ENCODE data around the gene TXNDC11. TPM values are rescaled to one million over a fixed set of nuclear protein-coding genes. Genes with fewer than 3 reads are reported as not detected.

TXNDC11 gene
- total and polyA plus RNA-seq, 2 donors (not counting 3 experiments of a cell fraction or from before 2014, with no cell fraction given), result 42.5 to 66.0 TPM

DNA sequence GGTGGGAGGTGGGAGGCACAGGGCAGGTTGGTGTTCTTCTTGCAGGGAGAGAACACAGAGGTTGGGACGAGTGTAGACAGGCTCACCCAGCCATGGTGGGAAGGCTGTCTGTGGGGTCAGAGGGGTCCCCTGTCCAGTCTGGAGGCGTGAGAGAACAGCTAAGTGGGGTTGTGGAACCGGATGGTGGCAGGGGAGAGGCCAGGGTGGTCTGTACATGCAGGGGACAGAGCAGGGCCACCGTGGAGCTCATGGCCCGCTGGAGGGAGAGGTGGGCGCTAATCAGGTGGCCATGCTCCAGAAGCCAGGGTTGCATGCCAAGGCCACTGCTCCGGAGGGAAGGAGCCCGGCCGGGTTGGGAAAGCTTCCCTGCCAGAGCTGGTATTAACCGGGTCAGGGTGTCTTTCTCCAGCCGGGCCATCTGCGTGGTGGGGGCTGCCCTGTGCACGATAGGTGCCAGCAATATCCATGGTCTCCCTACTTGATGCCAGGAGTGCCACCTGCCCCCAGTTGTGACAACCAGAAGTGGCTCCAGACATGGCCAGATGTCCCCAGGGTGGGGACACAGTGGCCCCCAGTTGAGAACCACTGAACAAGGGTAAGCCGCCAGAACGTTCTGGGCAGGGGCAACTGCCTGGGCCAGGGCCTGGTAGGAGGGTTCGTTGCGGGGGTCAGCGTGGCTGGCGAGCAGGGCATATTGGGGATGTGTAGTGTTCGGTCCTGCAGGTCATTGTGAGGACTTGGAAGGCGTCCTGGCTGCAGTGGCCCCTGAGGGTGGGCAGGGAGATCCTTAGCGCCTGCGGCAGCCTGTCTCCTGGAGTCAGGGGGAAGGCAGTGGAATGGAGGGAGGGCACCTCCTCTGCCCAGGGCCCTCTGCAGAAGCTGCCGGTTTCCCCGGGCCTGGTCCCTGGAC, 69.3 kb downstream of the TXNDC11 start:
- no peak for DNase-seq (ENCODE audit: low read depth, low spot score)
- Histone ChIP-seq H3K9me1 (replicated peaks; ENCODE audit: control insufficient read depth, extremely low read depth, insufficient read depth, low read length) (no peaks in the 10 kb centered on the region), H3K4me3 (replicated peaks in 1 of 3; ENCODE audit: insufficient read depth in 1 of 3, low read depth in 1 of 3, low read length in 3 of 3) (no peak overlapping the region), H3K79me2 (ENCODE audit: control insufficient read depth, insufficient read depth, low read length) (no peaks in the 10 kb centered on the region), H2AFZ (ENCODE audit: low read depth, low read length) (no peak overlapping the region), H3K27ac (ENCODE audit: insufficient read depth, low read depth, low read length) (no peak overlapping the region), H3K9ac (replicated peaks; ENCODE audit: extremely low read depth, insufficient read depth, low read length) (no peak overlapping the region), H3K36me3 (ENCODE audit: control insufficient read depth in 2 of 2, extremely low read depth in 1 of 2, insufficient read depth in 2 of 2, low read length in 2 of 2) (peaks cover 3 to 23% of the 10 kb centered on the region in 2 experiments), H3K9me3 (replicated peaks; ENCODE audit: control insufficient read depth, insufficient read depth, low read length) (no peaks in the 10 kb centered on the region), H4K20me1 (replicated peaks; ENCODE audit: control insufficient read depth, extremely low read depth, insufficient read depth, low read length) (no peaks in the 10 kb centered on the region), H3K4me1 (ENCODE audit: control insufficient read depth, extremely low read depth, insufficient read depth, low read length) (peaks cover 21% of the 10 kb centered on the region), H3K4me2 (ENCODE audit: insufficient read depth, low read length) (no peak overlapping the region), H3K27me3 (ENCODE audit: control insufficient read depth in 2 of 2, insufficient read depth in 2 of 2, low read length in 2 of 2) (no peaks in the 10 kb centered on the region)
- dilution Hi-C loops (cut with MboI; ENCODE audit: extremely low pct_ligation_motif_present, low sequenced_read_pairs) (no loop called here), intact Hi-C loops (cut with micrococcal nuclease) (no loop called here)
- CTCF ChIA-PET, result interaction anchor here (0.9 to 1.6 kb wide), 3 partner anchors 41 to 277 kb away, joined by 3 to 7 read pairs (median 3); no protein-coding TSS in a partner anchor
- no peak for FAIRE-seq
- POLR2A ChIA-PET, result no interaction called here
- no TSS peak for BruUV-seq (replicated peaks)
- TF ChIP-seq POLR2A (IDR thresholded peaks at IDR 0.05; ENCODE audit: low read depth, low read length) (no peak), EZH2 (IDR thresholded peaks at IDR 0.05; ENCODE audit: borderline replicate concordance, low read depth, low read length, severe bottlenecking) (no peak), JUN (IDR thresholded peaks at IDR 0.05; ENCODE audit: borderline replicate concordance, insufficient read depth, insufficient read length, low read depth) (no peak), POLR2AphosphoS5 (IDR thresholded peaks at IDR 0.05; ENCODE audit: insufficient read depth, low read depth, low read length) (no peak), GATA2 (IDR thresholded peaks at IDR 0.05; ENCODE audit: insufficient read depth, insufficient read length, low read depth, low read length) (no peak), MYC (IDR thresholded peaks at IDR 0.05; ENCODE audit: low read depth, low read length) (no peak), FOS (IDR thresholded peaks at IDR 0.05; ENCODE audit: borderline replicate concordance, insufficient read depth, low read length) (no peak)
- TF ChIP-seq, protein P1, sequence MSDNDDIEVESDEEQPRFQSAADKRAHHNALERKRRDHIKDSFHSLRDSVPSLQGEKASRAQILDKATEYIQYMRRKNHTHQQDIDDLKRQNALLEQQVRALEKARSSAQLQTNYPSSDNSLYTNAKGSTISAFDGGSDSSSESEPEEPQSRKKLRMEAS (IDR thresholded peaks at IDR 0.05; ENCODE audit: insufficient read depth, insufficient read length), result no peak
- TF ChIP-seq, protein P2, sequence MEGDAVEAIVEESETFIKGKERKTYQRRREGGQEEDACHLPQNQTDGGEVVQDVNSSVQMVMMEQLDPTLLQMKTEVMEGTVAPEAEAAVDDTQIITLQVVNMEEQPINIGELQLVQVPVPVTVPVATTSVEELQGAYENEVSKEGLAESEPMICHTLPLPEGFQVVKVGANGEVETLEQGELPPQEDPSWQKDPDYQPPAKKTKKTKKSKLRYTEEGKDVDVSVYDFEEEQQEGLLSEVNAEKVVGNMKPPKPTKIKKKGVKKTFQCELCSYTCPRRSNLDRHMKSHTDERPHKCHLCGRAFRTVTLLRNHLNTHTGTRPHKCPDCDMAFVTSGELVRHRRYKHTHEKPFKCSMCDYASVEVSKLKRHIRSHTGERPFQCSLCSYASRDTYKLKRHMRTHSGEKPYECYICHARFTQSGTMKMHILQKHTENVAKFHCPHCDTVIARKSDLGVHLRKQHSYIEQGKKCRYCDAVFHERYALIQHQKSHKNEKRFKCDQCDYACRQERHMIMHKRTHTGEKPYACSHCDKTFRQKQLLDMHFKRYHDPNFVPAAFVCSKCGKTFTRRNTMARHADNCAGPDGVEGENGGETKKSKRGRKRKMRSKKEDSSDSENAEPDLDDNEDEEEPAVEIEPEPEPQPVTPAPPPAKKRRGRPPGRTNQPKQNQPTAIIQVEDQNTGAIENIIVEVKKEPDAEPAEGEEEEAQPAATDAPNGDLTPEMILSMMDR (IDR thresholded peaks at IDR 0.05; ENCODE audit: extremely low read depth in 1 of 2, insufficient read depth in 1 of 2, low read depth in 1 of 2, low read length in 2 of 2), result no peak

All from endothelial cell of umbilical vein (primary cell).